KMS-11 (cell line): ENCODE measurements around the gene ERP27.

Source experiments
- H2AFZ ChIP-seq: fragments of 200-600 bp; sonication (generic); 2 replicates; pipeline ENCODE4 v1.6.1; 2016; ENCODE audit warnings: antibody characterized with exemption, mixed run types, low read depth
- H3K27ac ChIP-seq: fragments of 200-600 bp; sonication (generic); 2 replicates; pipeline ENCODE4 v1.6.1; 2016; ENCODE audit warnings: mild to moderate bottlenecking, mixed run types
- H3K27me3 ChIP-seq: fragments of 200-600 bp; sonication (generic); 2 replicates; pipeline ENCODE4 v1.6.1; 2017; ENCODE audit warnings: mild to moderate bottlenecking, low read depth, mixed run types, moderate library complexity; ENCODE audit not compliant: insufficient read depth
- H3K36me3 ChIP-seq: fragments of 200-600 bp; sonication (generic); 2 replicates; pipeline ENCODE4 v1.6.1; 2017; ENCODE audit warnings: mild to moderate bottlenecking, mixed run types; ENCODE audit not compliant: insufficient read depth
- H3K4me1 ChIP-seq: fragments of 200-600 bp; sonication (generic); 2 replicates; pipeline ENCODE4 v1.6.1; 2016; ENCODE audit warnings: mild to moderate bottlenecking, low read depth, mixed run types; ENCODE audit not compliant: poor library complexity, severe bottlenecking
- H3K4me2 ChIP-seq: fragments of 200-600 bp; sonication (generic); 2 replicates; pipeline ENCODE4 v1.7.0; 2016; ENCODE audit warnings: mild to moderate bottlenecking, mixed run types
- H3K4me3 ChIP-seq: fragments of 200-600 bp; sonication (generic); IDR thresholded peaks from 2 replicates; pipeline ENCODE4 v1.6.1; 2017; ENCODE audit warnings: low read depth, low read length, mixed read lengths; ENCODE audit not compliant: insufficient read depth
- H3K79me2 ChIP-seq: fragments of 200-600 bp; sonication (generic); 2 replicates; pipeline ENCODE4 v1.6.1; 2016; ENCODE audit warnings: low read depth, mixed run types; ENCODE audit not compliant: insufficient read depth
- H3K9ac ChIP-seq: fragments of 200-600 bp; sonication (generic); 2 replicates; pipeline ENCODE4 v1.6.1; 2016; ENCODE audit warnings: mild to moderate bottlenecking, mixed run types
- H4K20me1 ChIP-seq: fragments of 200-600 bp; sonication (generic); 2 replicates; pipeline ENCODE4 v1.6.1; 2016; ENCODE audit warnings: mild to moderate bottlenecking, mixed run types; ENCODE audit not compliant: insufficient read depth
- TF ChIP-seq, protein P1 (sequence below): fragments of 200-600 bp; sonication (generic); conservative IDR thresholded peaks from 2 replicates; pipeline ENCODE4 v1.6.1; 2017; ENCODE audit warnings: low read depth, mild to moderate bottlenecking, antibody characterized with exemption, low read length, moderate library complexity, mixed read lengths

The ERP27 gene

DNA sequence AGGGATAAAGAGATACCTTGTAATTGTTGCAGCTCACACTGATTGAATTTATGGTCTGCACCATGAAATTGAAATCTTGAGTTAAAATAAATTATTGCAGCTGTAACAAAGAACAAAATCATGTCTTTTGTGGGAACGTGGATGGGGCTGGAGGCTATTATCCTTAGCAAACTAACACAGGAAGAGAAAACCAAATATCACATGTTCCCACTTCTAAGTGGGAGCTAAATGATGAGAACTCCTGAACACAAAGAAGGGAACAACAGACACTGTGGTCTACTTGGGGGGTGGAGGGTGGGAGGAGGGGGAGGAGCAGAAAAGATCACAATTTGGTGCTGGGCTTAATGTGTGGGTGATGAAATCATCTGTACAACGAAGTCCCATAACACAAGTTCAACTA, 22.6 kb downstream of the ERP27 start:
- TF ChIP-seq, protein P1, sequence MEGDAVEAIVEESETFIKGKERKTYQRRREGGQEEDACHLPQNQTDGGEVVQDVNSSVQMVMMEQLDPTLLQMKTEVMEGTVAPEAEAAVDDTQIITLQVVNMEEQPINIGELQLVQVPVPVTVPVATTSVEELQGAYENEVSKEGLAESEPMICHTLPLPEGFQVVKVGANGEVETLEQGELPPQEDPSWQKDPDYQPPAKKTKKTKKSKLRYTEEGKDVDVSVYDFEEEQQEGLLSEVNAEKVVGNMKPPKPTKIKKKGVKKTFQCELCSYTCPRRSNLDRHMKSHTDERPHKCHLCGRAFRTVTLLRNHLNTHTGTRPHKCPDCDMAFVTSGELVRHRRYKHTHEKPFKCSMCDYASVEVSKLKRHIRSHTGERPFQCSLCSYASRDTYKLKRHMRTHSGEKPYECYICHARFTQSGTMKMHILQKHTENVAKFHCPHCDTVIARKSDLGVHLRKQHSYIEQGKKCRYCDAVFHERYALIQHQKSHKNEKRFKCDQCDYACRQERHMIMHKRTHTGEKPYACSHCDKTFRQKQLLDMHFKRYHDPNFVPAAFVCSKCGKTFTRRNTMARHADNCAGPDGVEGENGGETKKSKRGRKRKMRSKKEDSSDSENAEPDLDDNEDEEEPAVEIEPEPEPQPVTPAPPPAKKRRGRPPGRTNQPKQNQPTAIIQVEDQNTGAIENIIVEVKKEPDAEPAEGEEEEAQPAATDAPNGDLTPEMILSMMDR, result no peak
- Histone ChIP-seq H3K9ac (no peak overlapping the region), H3K4me3 (no peak overlapping the region), H3K79me2 (no peaks in the 10 kb centered on the region), H3K36me3 (no peaks in the 10 kb centered on the region), H3K27me3 (no peaks in the 10 kb centered on the region), H3K4me2 (no peak overlapping the region), H2AFZ (no peak overlapping the region), H4K20me1 (no peaks in the 10 kb centered on the region), H3K27ac (no peak overlapping the region), H3K4me1 (no peaks in the 10 kb centered on the region)

DNA sequence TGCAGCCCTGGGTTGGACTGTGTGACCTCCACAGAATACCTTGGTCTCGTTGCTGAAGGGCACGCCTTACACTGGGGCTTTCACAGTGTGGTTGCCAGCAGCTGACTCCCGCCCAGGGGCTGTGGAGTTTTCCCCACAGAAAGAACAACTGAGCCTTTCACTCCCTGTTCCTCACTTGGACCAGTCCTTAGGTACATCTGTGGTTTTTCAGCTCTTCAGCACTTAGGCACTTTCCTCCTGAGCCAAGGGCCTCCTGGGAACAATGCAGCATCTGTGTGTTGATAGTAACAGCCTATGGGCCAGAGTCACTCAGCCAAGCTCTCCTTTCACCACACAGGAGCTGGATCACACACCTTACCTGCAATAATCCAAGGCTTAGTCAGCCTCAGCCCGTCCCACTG, 25.0 kb downstream of the ERP27 start:
- no peaks in the 10 kb centered on the region for H3K4me1 ChIP-seq
- H3K79me2 ChIP-seq, result no peaks in the 10 kb centered on the region
- H3K36me3 ChIP-seq, result no peaks in the 10 kb centered on the region
- H3K9ac ChIP-seq, result no peak overlapping the region
- H3K4me2 ChIP-seq, result no peak overlapping the region
- TF ChIP-seq, protein P1, result no peak
- H3K27me3 ChIP-seq, result no peaks in the 10 kb centered on the region
- no peak overlapping the region for H3K27ac ChIP-seq
- no peaks in the 10 kb centered on the region for H4K20me1 ChIP-seq
- H2AFZ ChIP-seq, result no peak overlapping the region
- no peak overlapping the region for H3K4me3 ChIP-seq

DNA sequence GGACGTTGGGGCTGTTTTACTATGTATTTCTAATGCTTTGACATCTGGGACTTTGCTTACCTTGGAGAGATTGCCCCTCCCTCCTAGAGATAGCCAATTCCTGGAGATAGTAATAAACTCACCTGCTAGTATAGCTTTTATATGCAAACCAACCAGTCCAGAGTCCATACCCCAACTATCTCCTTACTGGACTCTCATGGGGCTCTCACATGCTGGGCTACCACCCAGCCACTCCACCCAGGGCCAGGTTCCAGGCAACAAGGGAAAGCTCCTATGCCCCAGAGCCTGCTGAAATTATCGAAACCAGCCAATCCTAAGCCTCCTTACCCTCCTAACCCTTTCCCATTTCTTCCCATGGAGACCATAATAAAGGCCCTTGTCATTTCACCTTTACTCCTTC, 27.2 kb downstream of the ERP27 start:
- Histone ChIP-seq H3K4me2 (no peak overlapping the region), H3K27ac (no peak overlapping the region), H3K79me2 (no peaks in the 10 kb centered on the region), H4K20me1 (no peaks in the 10 kb centered on the region), H3K4me1 (no peaks in the 10 kb centered on the region), H2AFZ (no peak overlapping the region), H3K36me3 (no peaks in the 10 kb centered on the region), H3K27me3 (no peaks in the 10 kb centered on the region), H3K4me3 (no peak overlapping the region), H3K9ac (no peak overlapping the region)
- TF ChIP-seq, protein P1, result no peak

DNA sequence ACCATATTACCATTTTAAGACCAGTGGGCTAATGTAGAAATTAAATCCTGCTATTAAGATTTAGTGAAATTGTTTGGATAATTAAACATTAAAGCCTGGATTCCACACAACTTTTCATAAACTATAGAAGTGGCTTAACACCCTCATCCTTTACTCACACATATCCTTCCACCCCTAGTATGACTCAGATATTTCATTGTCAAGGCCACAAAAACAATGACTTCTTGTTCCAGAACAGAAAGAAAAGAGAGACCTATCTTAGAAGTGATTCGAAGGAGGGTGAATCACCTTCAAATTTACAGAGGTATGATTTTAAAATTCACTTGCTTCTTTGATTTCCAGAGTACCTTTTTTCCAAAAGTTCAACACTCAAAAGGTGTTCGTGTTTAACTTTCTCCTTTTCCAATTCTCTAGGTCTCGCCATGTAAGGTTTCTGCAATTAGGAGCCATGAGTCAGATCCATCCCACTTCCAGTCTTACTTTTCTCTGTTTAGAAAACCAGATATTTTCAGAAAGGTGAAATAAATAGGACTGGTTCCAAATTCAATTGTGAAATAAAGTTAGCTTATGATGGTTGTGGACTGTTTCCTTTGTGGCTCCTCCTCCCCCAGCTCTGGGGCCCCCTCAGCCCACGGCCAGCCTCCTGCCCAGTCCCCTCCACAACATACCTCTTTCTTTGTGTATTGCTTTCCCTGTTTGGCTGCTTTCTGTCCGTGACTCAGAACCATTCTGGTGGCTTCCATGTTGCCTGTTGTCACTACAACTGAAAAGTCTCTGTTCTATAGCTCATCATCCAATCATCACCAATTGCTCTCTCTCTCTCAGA, 28.0 kb downstream of the ERP27 start:
- Histone ChIP-seq H3K4me3 (no peak overlapping the region), H3K79me2 (no peaks in the 10 kb centered on the region), H3K27me3 (no peaks in the 10 kb centered on the region), H3K27ac (no peak overlapping the region), H3K4me1 (no peaks in the 10 kb centered on the region), H3K4me2 (no peak overlapping the region), H2AFZ (no peak overlapping the region), H3K9ac (no peak overlapping the region), H4K20me1 (no peaks in the 10 kb centered on the region), H3K36me3 (no peaks in the 10 kb centered on the region)
- TF ChIP-seq, protein P1, result no peak
